ENCODE measurements around the gene TBC1D4.

DNA sequence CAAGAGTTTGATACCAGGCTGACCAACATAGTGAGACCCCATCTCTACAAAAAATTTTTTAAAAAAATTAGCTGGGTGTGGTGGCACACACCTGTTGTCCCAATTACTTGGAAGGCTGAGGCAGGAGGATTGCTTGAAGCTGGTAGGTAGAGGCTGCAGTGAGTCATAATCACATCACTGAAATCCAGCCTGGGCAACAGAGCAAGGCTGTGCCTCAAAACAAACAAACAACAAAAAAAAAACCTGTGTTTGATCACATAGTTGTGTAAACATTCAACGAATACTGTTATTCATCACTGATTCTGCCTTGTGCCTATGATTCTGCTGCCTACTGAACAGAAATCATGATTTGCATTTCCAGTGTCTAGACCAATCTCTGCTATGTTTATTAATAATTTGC is 134.0 kb downstream of the TBC1D4 start:
- TF ChIP-seq, protein P1, sequence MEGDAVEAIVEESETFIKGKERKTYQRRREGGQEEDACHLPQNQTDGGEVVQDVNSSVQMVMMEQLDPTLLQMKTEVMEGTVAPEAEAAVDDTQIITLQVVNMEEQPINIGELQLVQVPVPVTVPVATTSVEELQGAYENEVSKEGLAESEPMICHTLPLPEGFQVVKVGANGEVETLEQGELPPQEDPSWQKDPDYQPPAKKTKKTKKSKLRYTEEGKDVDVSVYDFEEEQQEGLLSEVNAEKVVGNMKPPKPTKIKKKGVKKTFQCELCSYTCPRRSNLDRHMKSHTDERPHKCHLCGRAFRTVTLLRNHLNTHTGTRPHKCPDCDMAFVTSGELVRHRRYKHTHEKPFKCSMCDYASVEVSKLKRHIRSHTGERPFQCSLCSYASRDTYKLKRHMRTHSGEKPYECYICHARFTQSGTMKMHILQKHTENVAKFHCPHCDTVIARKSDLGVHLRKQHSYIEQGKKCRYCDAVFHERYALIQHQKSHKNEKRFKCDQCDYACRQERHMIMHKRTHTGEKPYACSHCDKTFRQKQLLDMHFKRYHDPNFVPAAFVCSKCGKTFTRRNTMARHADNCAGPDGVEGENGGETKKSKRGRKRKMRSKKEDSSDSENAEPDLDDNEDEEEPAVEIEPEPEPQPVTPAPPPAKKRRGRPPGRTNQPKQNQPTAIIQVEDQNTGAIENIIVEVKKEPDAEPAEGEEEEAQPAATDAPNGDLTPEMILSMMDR (IDR thresholded peaks at IDR 0.05): no peak
- TF ChIP-seq POLR2AphosphoS5 (IDR thresholded peaks at IDR 0.05) (no peak), EP300 (IDR thresholded peaks at IDR 0.05; ENCODE audit: low read depth) (no peak), POLR2A (IDR thresholded peaks at IDR 0.05) (no peak)
